HG02852 (cell line): Measurements from ENCODE around the gene STAP2.
"Not testable (repeated sequence)": the region's sequence is repeated elsewhere in the genome, so short reads cannot be mapped to it uniquely, and the experiment has no call there.

Experiments
- ATAC-seq: cut with Tn5 transposase; IDR thresholded peaks from one replicate; pipeline ENCODE4 v1.9.1; 2021; ENCODE audit warnings: mild to moderate bottlenecking, moderate library complexity; ENCODE audit not compliant: unreplicated experiment

STAP2 gene

DNA sequence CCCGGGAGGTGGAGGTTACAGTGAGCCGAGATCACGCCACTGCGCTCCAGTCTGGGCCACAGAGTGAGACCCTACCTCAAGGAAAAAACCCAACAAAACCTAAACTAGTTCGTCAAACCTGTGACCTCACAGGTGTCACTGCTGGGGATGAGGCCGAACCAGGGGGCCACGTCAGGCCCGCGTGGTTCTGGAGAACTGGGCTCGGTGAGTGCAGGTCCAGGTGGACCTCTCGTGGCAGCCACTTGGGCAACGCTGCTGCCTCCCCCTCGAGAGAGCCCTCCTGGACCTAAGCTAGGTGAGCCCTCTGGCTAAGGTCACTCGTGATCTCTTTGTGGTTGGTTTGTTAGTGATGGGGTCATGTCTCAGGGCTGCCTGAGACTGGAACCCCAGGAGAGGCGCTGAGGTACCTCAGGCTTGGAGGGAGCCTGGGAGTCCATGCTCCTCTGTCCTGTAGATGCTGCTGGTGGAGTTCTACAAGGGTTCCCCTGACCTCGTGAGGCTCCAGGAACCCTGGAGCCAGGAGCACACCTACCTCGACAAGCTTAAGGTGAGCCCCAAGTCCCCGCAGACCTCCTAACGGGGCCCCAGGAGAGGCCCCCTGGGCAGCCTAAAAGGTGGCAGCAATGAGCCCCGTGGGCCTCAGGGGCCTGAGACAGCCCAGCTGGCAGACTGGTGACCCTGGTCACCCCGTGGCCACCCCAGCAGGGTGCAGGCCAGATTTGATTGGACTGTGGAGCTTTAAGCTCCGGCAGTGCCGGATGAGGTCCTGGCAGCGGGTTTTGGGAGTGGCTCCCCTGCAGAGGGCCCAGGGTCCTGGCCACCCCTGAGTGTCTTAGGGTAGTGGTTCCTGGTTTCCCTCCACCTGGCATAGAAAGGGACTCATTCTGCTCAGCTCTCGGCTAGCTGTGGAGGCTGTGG is 20.3 kb upstream of the STAP2 start:
- ATAC-seq = no peak

DNA sequence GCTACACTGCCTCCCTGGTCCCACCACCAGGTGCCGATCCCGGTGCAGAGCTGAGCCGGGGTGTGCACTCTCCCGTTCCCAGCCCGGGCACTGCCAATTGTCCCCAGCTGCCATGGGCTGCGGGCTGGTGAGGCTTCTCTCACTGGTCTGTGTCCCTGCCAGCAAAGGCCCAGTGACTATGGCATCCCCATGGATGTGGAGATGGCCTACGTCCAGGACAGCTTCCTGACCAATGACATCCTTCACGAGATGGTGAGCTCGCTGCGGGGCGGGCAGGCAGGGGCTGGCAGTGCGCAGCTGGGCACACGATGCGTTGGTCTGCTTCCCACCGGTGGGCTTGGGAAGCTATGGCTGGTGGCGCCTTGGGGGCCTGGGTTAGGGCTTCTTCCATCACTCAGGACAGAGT is 19.3 kb upstream of the STAP2 start:
- ATAC-seq = no peak

DNA sequence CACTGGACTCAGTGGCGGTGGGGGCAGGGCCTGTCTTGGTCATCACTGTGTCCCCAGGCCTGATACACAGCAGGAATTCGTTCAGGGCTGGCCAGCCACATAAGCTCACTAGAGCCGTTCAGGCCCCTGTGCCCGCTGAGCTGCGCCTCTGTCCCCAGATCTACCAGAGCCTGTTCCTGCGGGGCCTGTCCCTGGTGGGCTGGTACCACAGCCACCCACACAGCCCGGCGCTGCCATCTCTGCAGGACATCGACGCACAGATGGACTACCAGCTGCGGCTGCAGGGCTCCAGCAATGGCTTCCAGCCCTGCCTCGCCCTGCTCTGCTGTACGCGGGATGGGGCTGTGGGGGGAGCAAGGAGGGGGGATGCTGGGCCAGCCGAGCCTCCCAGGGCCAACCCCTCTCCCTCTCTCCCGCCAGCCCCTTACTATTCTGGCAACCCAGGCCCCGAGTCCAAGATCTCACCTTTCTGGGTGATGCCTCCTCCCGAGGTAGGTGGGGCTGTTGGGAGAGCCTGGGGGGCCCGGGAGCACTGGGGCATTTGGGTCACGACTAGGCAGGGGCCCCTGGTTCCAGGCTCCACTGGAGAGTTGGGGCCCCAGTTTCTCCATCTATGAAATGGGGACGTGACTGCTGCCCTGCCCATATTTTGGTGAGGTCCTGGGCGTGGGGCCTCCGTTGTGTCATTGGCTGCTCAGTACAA is 18.6 kb upstream of the STAP2 start:
- no peak for ATAC-seq

DNA sequence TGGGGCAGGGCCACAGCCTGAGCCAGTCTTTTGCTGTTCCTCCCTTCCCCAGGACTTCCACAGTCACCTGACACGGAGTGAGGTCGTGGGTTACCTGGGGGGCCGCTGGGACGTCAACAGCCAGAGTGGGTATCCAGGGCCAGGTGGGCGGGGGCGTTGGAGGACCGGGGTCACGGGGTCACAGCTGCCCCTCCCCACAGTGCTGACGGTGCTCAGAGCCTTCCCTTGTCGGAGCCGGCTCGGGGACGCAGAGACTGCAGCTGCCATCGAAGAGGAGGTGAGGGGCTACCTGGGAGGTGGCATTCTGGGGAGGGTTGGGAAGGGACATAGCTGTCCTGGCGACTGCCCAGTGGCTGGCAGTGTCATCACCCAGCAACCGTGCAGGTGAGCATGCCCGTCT is 16.3 kb upstream of the STAP2 start:
- ATAC-seq = no peak

- no peak for ATAC-seq
These were observed 15.7 kb upstream of the STAP2 start for GRCh38 chr19:4354282-4354681.

DNA sequence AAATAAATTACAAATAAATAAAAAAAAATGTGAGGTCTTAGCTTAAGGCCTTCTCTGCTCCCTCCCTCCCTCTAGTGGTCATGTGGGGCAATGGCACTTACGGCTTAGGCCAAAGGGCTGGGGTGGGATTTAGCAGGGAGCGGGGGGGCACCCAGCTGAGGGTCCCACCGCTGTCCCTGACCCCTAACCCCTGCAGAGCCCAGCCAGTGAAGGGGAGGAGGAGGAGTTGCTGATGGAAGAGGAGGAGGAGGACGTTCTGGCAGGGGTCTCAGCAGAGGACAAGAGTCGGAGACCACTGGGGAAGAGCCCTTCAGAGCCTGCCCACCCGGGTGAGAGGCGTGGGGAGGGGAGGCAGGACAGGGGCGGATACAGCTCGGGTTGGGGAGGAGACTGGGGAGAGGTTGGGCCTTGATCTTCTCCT is 14.1 kb upstream of the STAP2 start:
- ATAC-seq = no peak

DNA sequence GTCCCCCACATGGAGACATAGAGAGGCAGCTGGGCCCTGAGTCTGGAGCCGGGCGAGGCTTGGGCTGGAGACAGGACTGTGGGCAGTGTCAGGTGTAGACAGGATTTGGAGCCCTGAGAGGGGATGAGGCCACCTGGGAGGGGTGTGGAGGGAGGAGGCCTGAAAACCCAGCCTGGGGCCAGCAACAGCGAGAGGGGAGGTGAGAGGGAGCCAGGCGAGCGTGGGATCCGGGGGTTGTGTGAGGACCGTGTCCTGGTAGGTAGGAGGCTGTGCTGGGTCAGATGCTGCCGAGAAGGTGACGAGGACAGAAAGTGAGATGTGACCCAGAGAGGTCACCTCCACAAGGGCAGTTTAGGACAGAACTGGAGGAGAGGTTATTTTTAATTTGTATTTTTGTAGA is 12.1 kb upstream of the STAP2 start:
- ATAC-seq = no peak

- no peak for ATAC-seq
These were observed 11.5 kb upstream of the STAP2 start for GRCh38 chr19:4350111-4350510.

DNA sequence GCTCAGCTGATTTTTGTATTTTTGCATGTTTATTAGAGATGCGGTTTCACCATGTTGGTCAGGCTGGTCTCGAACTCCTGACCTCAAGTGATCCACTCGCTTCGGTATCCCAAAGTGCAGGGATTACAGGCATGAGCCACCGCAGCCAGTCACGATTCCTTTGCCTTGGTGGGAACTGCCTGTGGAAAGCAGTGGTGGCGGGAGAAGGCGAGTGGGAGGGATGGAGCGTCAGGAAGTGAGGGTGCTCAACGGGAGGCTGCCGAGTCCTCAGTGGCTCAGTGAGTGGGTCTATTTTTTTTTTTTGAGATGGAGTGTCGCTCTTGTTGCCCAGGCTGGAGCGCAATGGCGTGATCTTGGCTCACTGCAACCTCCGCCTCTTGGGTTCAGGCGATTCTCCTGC is 10.6 kb upstream of the STAP2 start:
- not testable (repeated sequence) for ATAC-seq

GRCh38 chr19:4347521-4347920 is 8.9 kb upstream of the STAP2 start:
- ATAC-seq = no peak

DNA sequence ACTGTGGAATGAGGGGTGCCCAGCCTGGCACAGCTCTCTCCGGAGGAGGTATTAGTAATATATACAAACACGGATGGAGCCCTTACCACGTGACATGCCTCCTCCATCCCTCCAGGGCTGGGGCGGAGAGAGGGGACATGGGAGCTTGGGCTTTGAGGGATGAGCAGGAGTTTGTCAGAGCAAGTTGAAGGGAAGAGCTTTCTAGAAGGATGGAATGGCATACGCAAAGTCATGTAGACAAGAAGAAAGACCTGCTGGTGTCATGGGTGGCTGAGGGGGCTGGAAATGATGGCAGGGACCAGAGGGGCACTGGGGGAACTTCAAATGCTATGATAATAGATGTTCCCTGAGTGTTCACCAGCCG is 7.4 kb upstream of the STAP2 start:
- ATAC-seq = no peak

- no peak for ATAC-seq
These were observed 6.9 kb upstream of the STAP2 start for GRCh38 chr19:4345342-4346019.

DNA sequence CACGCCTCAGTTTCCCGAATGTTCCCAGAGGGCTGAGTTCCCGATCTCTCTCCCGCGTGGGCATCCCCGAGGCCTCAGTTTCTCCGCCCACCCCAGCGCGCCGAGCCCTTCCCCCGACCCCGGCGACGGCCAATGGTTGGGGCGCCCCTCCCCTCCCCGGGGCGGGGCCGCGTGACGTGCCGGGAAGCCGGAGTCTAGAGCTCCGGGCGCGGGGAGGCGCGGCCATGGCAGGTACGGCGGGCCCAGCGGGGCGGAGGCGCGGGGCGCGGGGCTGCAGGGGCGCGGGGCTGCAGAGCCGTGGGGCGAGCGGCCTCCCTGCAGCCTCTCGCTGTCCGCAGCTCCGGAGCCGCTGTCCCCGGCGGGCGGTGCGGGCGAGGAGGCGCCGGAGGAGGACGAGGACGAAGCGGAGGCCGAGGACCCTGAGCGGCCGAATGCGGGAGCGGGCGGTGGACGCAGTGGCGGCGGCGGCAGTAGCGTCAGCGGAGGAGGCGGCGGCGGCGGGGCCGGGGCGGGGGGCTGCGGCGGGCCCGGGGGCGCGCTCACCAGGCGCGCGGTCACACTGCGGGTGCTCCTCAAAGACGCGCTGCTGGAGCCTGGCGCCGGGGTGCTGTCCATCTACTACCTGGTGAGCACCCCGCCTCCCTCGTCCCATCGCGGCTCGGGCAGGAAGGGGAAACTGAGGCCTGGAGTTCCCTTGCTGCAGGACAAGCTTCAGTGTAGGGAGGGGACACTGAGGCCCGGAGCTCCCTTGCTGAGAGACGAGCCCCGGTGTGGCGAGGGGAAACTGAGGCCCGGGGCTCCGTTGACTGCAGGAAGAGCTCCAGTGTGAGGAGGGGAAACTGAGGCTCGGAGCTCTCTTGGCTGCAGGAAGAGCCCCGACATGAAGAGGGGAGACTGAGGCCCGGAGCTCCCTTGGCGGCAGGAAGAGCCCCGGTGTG is 5.0 kb upstream of the STAP2 start, which contains the start of gene MPND:
Gene MPND, plus strand, starts transcription at position 193 of the 938 bp plus-strand sequence. Its CDS starts 32 bp downstream, at position 225.
- peak; percentile 56 for ATAC-seq

DNA sequence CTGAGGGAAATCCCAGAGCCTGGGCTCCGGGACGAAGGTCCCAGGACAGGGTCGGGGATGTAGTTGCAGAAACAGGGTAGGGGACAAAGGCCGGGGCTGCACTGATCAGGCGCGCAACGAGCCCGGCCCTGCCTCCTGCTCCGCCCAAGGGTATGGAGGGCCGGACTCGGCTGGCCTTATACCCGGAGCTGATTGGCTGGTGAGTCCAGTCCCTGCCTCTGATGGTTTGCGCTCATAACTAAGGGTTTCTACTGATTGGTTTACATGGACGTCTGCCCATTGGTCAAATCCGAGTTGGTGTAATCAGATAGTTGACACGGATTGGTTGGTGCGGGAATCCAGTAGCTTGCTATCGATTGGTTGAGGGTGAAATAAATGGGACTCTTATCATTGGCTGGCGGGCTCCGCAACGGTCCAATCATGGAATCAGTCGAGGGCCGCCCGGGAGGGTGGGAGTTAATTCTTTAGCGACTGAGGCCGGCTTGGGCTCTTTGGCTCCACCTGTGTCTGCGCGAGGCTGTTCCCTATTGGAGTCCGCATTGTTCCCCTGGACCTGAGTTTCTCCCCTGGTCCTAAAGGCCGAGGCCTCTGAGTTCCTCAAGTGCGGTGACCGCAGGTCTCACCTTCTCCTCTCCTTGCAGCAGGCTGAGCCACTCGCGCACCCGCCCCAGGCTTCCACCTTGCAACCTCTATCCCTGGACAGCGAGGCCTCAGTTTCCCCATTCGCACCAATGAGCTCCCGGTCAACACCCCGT is 4.2 kb upstream of the STAP2 start:
- peak; percentile 80 for ATAC-seq

DNA sequence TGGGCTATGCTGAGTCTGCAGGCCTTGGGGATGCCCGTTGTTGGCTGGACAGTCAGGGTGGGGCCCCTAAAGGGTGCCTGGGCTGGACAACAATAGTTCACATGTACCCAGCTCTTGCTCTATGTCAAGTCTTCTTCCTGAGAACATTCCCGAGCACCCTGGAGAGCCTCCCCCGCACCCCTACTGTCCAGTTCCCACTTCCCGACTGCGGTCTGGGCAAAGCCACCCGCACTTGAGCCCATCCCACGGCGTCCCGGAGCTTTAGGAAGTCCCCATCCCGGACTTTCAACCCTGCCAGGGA is 3.6 kb upstream of the STAP2 start:
- ATAC-seq = no peak

DNA sequence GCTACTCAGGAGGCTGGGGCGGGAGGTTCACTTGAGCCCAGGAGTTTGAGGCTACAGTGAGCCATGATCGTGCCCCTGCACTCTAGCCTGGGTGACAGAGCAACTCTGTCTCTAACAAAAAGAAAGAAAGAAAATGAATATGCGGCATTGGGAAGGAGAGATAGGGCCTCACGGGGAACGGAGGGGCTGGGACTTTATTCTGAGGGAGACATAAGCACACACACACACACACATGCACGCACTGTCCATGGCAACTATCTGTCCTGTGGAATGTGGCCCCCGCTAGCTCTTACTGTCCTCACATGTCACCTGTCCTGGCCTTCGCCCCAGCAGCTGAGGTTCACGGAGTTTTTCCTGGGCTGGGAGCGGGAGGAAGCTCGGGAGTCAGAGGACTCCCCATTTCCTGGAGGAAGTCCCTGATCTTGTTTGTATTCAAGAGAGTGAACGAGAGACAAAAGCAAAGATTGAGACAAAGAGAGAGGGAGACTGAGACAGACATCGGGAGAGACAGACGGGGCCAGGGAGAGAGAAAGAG is 654 bp downstream of the STAP2 start:
- no peak for ATAC-seq

DNA sequence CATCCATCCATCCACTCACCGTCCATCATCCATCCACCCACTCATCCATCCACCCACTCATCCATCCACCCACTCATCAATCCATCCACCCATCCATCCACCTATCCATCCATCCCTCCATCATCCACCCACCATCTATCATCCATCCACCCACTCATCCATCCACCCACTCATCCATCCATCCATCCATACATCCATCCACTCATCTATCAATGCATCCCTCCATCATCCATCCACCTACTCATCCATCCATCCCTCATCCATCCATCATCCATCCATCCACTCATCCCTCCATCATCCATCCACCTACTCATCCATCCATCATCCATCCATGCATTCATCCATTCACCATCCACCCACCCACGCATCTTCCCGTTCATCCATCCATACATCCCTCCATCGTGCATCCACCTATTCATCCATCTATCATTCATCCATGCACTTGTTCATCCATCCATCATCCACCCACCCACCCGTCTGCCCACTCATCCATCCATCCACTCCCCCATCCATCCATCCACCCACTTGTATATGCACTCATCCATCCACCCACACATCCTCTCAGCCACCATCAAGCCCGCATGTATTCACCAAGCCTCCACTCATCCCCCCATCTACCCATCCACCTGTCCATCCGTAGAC is 3.6 kb downstream of the STAP2 start:
- ATAC-seq = no peak

DNA sequence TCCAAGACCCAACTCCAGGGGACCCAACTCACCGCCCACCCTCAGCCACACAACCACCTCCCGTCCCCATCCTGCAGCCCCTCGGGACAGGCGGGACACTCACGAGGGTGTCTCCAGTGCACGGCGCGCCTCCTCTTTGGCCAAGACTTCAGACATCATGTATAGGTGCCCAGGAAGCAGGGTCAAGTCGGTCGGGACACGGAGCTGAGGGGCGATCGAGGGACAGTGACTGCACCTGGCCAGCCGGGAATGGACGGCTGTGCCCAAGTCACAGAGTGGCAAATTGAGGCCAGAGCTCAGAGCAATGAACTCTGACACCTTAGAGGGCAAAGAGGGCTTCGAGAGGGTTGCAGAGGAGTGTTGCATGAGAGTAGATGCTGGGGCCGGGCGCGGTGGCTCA is 8.8 kb downstream of the STAP2 start:
- ATAC-seq = no peak

GRCh38 chr19:4328991-4329681 is 9.5 kb downstream of the STAP2 start:
- not testable (repeated sequence) for ATAC-seq
